Erythroblast (primary cell): ENCODE measurements around the gene ZMIZ1.

Source experiments
- GATA1 ChIP-seq: IDR thresholded peaks from 2 replicates; pipeline ENCODE4 v1.6.1; 2011; ENCODE audit warnings: low read depth, mild to moderate bottlenecking, control low read depth, low read length, moderate library complexity
- POLR2A ChIP-seq: IDR thresholded peaks from 2 replicates; pipeline ENCODE4 v1.6.1; 2011; ENCODE audit warnings: mild to moderate bottlenecking, low read length

DNA sequence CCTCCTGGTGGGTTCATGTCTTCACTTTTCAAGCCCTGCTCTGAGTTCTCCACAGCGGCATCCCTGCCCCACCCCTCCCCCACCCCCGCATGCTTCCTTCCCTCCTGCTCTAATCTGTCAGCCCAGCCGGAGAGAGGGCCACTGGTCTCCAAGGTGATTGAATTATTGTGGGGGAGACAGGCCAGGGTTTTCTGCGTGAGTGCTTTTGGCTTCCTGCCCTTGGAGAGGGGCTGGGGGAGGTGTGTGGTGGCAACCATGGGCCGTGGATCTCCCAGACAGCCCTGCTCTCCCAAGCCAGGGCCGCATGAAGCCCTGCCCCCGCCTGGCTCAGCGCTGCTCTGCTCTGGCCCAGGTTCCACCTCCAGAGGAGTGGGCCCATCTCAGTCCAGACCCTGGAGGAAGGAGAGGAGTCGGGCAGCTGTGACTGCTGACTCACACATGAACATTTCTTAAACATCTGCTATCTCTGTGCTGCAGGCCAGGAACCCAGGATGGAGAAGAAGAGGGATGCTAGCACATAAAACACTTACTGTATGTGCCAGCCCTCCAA, 109.9 kb downstream of the ZMIZ1 start:
- TF ChIP-seq POLR2A = no peak
- TF ChIP-seq GATA1 = no peak
